Measurements from ENCODE around the gene AKR1B15.
"Not testable (repeated sequence)": the region's sequence is repeated elsewhere in the genome, so short reads cannot be mapped to it uniquely, and the experiment has no call there.

The AKR1B15 gene

GRCh38 chr7:134565643-134566136, 16.8 kb downstream of the AKR1B15 start:
- no peak for DNase-seq (ENCODE audit: low spot score)

- no peak for DNase-seq (ENCODE audit: low spot score)
Measured at GRCh38 chr7:134567368-134567767, 18.5 kb downstream of the AKR1B15 start.

GRCh38 chr7:134569962-134570361, 21.1 kb downstream of the AKR1B15 start:
- DNase-seq (ENCODE audit: low spot score): not testable (repeated sequence)

DNA sequence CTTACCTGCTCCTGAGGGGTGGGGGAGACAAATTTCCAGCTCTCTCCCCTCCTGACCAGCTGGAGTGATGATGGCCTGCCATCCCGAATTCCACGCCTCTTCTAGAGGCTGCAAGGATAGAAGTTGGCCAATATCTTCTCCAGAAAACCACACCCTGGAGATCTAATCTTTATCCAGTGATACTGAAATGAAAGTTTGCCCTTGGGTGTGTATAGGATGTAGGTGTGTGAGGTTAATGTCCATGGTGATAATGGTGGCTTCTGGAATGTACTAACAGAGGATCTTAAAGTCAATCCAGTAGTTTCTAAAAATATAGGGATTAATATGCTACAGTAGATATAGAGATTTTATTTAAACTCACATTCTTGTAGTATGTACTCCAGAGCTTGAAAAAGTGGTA, 22.2 kb downstream of the AKR1B15 start:
- DNase-seq (ENCODE audit: low spot score): no peak

DNA sequence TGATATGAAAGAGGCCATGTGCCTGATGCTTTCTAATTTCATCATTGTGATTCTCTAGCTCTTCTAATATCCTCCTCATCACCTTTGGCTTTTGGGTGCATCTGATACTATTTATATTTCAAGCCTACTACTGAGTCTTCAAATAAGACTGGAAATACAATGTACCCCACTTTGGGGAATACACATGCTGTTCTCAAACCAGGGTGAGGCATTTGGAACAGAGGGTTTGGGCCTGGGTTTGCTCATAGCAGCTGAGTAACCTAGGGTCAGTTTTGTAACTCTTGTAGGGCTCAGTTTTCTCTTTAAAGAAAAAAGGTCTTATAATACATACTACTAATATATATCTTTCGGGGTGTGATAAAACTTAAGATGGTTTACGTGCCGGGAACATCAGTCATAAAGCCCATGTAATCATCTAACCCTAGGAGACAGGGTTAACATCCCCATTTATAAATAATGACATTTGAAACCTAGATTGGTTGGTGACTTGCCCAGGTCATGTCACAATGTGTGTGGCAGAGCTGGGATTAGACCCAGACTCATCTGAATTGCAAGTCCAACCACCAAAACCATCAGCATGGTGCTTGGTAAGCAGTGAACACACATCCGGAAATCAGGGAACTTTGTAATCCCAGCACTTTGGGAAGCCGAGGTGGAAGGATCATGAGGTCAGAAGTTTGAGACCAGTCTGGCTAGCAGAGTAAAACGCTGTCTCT, 23.0 kb downstream of the AKR1B15 start:
- no peak for DNase-seq (ENCODE audit: low spot score)

DNA sequence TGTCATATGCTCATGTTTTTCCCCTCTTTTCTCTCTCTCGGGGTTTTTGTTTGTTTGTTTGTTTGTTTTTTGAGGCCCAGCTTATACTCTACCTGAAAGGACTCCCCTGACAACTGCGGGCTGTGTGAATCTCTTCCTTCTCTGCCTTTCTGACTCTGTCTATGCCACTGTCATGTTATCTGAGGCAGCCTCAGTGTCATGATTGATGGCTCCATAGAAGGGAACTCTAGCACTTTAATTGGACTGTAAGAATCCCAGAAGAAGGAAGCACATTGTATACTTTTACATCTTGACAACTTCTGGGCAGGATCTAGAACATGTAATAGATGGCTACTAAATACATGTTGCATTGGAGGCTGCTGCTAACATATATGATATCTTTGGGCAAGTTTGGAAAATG, 25.4 kb downstream of the AKR1B15 start:
- no peak for DNase-seq (ENCODE audit: low spot score)

- no peak for DNase-seq (ENCODE audit: low spot score)
Measured at GRCh38 chr7:134584290-134584689, 35.4 kb downstream of the AKR1B15 start.

DNA sequence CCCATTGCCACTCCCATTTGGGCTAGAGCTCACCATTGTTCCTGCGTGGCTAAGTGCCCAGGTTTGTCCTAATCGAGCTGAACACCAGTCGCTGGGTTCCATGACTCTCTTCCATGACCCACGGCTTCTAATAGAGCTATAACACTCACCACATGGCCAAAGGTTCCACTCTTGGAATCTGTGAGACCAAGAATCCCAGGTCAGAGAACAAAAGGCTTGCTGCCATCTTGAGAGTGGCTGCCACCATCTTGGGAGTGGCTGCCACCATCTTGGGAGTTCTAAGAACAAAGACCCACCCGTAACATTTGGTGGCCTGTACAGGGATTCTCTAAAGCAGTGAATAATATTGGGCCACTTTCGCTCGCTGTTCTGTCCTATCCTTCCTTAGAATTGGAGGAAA, 37.0 kb downstream of the AKR1B15 start:
- no peak for DNase-seq (ENCODE audit: low spot score)

DNA sequence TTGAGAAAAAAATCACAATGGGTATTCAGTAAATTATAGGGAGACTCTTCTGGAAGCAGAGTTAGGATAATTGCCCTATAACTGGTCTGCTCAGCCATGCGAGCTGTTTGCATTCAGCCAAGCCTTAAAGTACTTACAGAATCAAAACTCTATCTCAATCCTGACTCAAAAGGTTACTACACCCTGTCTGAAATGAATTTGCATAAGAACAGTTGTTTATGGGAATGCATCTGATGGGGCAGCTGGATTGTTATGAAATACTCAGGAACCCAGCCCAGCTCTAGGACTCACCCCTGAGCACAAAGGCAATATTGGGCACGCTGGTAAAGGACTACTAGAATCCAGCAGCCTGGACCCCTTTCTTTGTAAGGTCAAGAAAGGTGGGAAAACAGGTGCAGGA, 38.8 kb downstream of the AKR1B15 start:
- no peak for DNase-seq (ENCODE audit: low spot score)

DNA sequence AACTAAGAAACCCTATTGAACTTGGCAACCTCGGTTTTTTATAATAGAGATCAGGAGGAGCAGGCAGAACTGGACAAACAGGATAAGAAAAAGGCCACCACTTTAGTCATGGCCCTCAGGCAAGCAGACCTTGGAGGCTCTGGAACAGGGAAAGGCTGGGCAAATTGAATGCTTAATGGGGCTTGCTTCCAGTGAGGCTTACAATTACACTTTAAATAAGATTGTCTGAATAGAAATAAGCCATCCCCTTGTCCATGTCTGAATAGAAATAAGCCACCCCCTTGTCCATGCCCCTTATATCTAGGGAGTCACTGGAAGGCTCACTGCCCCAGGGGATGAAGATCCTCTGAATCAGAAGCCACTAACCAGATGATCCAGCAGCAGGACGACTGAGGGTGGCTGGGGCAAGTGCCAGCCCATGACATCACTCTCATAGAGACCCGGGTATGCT, 40.6 kb downstream of the AKR1B15 start:
- DNase-seq (ENCODE audit: low spot score): no peak

DNA sequence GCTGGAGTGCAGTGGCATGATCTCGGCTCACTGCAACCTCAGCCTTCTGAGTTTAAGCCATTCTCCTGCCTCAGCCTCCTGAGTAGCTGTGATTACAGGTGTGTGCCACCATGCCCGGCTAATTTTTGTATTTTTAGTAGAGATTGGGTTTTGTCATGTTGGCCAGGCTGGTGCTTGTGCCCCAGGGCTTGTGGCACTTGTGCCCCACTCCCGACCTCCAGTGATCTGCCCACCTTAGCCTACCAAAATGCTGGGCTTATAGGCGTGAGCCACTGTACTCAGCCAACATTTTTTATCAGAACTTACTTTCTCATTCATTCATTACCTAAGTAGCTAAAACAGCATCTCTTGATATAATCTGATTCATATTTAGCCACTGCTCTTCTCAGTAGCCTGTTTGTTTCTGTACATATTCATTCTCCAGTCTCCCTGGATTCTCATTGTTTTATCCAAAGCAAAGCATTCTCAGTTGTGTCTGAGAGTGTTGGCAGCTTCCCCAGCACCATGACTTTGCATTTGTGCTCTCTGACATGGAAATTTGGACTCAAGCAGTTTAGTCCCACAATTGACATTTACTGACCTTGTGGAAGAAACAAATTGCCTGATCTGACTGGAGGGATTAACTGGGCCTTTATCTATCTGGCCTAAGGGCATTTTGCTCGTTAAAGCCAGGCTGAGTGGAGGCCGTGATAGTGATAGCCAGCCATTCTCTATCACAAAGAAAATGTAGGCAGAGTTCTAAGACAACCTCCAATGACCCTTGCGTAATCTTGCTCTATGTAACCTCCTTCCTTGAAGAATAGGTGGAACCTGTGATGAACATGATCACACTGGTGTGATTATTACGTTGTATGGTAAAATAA, 44.9 kb downstream of the AKR1B15 start:
- DNase-seq (ENCODE audit: low spot score): no peak

- DNase-seq (ENCODE audit: low spot score): no peak
Measured at GRCh38 chr7:134594877-134595276, 46.0 kb downstream of the AKR1B15 start.

- no peak for DNase-seq (ENCODE audit: low spot score)
Measured at GRCh38 chr7:134599371-134599770, 50.5 kb downstream of the AKR1B15 start.

DNA sequence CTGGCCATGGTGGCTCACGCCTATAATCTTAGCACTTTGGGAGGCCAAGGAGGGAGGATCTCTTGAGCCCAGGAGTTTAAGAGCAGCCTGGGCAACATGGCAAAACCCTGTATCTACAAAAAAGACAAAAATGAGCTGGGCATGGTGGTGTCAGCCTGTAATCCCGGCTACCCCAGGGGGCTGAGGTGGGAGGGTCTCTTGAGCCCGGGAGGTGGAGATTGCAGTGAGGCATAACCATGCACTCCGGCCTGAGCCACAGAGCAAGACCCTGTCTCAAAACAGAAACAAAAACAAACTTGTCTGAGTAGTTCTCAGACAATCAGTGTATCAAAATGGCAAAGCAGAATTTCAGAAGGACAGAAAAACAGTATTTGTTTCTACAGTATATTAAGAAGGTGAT, 52.5 kb downstream of the AKR1B15 start:
- no peak for DNase-seq (ENCODE audit: low spot score)

GRCh38 chr7:134602881-134603451, 54.1 kb downstream of the AKR1B15 start:
- no peak for DNase-seq (ENCODE audit: low spot score)

- peak; percentile 68 for DNase-seq (ENCODE audit: low spot score)
Measured at GRCh38 chr7:134605978-134606923, 57.3 kb downstream of the AKR1B15 start.

DNA sequence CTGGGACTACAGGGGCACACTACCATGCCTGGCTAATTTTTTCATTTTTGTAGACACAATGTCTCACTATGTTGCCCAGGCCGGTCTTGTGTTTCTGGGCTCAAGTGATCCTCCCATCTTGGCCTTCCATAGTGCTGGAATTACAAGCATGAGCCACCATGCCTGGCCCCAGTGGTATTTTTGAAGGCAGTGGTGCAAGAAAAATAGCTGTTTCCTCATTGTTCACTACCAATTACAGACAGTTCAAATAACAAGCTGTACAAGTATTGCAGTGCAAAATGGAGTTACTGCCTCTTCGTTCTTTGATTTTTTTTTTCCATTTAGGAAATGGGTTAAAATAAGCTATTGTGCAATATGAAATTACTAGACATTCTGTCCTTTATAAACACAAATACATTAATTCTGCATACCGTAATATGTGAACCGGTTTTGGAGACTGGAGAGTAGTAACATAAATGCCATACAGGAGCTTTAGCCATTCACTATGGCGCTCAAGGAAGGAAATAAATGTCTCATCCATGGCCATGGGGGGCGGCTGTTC, 62.8 kb downstream of the AKR1B15 start:
- DNase-seq (ENCODE audit: low spot score): no peak

DNA sequence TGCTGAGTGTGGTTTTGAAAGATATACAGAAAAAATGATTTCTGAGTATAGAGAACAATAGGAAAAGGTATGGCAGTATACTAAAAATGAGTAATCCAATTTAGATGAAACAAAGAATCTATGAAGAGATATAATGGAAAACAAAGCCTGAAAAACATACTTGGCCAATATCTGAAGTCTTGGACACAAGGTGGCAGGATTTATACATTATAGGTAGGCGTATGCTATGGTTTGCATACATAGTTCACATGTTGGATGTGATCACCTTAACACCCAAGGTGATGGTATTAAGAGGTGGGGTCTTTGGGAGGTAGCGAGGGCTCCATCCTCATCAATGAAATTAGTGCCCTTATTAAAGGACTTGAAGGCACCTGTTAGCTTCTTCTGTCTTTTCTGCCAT, 63.3 kb downstream of the AKR1B15 start:
- DNase-seq (ENCODE audit: low spot score): no peak

GRCh38 chr7:134613623-134614347, 64.9 kb downstream of the AKR1B15 start:
- DNase-seq (ENCODE audit: low spot score): no peak

DNA sequence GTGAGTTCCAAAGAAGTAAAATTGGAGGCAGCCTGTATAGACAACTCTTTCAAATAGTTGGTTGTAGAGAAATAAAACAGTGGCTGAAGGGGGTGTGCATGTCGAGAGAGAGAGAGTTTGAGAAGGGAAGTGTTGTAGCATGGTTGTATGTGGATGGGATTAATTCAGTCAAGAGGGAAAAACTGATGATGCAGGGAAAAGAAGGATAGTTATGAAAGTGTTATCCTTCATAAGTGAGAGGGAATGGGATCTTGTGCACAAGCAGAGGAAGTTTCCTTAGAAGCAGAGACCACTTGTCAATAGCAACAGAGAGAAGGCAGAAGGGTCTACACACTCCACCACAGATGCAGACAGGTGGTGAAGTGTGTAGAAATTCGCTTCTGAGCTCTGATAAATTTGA, 67.7 kb downstream of the AKR1B15 start:
- no peak for DNase-seq (ENCODE audit: low spot score)
